Ascending aorta (tissue), 2 donors: Measurements from ENCODE around the gene SHCBP1. TPM values are rescaled to one million over a fixed set of nuclear protein-coding genes. Genes with fewer than 3 reads are reported as not detected.

Experiments
- DNase-seq, 2 donors: peaks; one replicate each; pipeline ENCODE4 v3.0.0-alpha.2; 2019; ENCODE audit warnings: low spot score in 2 of 2
- H3K27ac ChIP-seq, 2 donors: fragments of 200-600 bp; sonication (generic); one replicate each; pipeline ENCODE4 v1.5.1; 2016 to 2017; ENCODE audit warnings: mild to moderate bottlenecking in 1 of 2
- H3K27me3 ChIP-seq: fragments of 200-600 bp; sonication (generic); one replicate; pipeline ENCODE4 v1.5.1; 2017
- H3K36me3 ChIP-seq, 2 donors: fragments of 200-600 bp; sonication (generic); one replicate each; pipeline ENCODE4 v1.5.1; 2016
- H3K4me1 ChIP-seq, 2 donors: fragments of 200-600 bp; sonication (generic); one replicate each; pipeline ENCODE4 v1.5.1; 2016 to 2017; ENCODE audit warnings: mild to moderate bottlenecking in 1 of 2
- H3K4me3 ChIP-seq, 2 donors: fragments of 200-600 bp; sonication (generic); one replicate each; pipeline ENCODE4 v1.5.1; 2016 to 2017; ENCODE audit warnings: mild to moderate bottlenecking in 1 of 2
- H3K9me3 ChIP-seq, 2 donors: fragments of 200-600 bp; sonication (generic); one replicate each; pipeline ENCODE4 v1.5.1; 2016
- CTCF ChIP-seq, 3 experiments: fragments of 200-600 bp in 2 of 3; fragments of 450-650 bp in 1 of 3; sonication (generic) in 2 of 3; IDR thresholded peaks; one replicate each; pipeline ENCODE4 v1.5.1; 2016 to 2019; ENCODE audit warnings: antibody characterized with exemption in 3 of 3, mild to moderate bottlenecking in 1 of 3, moderate library complexity in 1 of 3
- intact Hi-C: fragments of 100-400 bp; cut with DNase I; formaldehyde crosslinking; loops from one replicate; pipeline ENCODE4 v1.15.1; 2023
- total RNA-seq: library from RNA; depleted of rRNA; stranded (reverse); fragments of >200 nt; gene quantifications from one replicate; pipeline ENCODE4 v1.1.0, GENCODE V29; 2016

SHCBP1 gene
- total RNA-seq, 1 donor from 2014 or later = 0.11 TPM

- Histone ChIP-seq H3K9me3 (no peaks in the 10 kb centered on the region), H3K4me3 (peak overlapping the region in 1 of 2 donors; percentile 18), H3K27me3 (no peaks in the 10 kb centered on the region), H3K36me3 (no peaks in the 10 kb centered on the region), H3K4me1 (no peaks in the 10 kb centered on the region), H3K27ac (no peak overlapping the region)
- peak in 1 of 2 donors; percentile 71 for DNase-seq
- no peak for TF ChIP-seq CTCF (IDR thresholded peaks at IDR 0.05)
- intact Hi-C loops = no loop called here
Measured at GRCh38 chr16:46649588-46650253, 28.5 kb upstream of the SHCBP1 start.

- no peaks in the 10 kb centered on the region for H3K9me3 ChIP-seq
- no peaks in the 10 kb centered on the region for H3K36me3 ChIP-seq
- TF ChIP-seq CTCF (IDR thresholded peaks at IDR 0.05) = no peak
- no peaks in the 10 kb centered on the region for H3K4me1 ChIP-seq
- intact Hi-C loops = no loop called here
- no peak overlapping the region for H3K27ac ChIP-seq
- no peak for DNase-seq
- no peak overlapping the region for H3K4me3 ChIP-seq
- H3K27me3 ChIP-seq = no peaks in the 10 kb centered on the region
Measured at GRCh38 chr16:46648656-46649055, 27.5 kb upstream of the SHCBP1 start.

DNA sequence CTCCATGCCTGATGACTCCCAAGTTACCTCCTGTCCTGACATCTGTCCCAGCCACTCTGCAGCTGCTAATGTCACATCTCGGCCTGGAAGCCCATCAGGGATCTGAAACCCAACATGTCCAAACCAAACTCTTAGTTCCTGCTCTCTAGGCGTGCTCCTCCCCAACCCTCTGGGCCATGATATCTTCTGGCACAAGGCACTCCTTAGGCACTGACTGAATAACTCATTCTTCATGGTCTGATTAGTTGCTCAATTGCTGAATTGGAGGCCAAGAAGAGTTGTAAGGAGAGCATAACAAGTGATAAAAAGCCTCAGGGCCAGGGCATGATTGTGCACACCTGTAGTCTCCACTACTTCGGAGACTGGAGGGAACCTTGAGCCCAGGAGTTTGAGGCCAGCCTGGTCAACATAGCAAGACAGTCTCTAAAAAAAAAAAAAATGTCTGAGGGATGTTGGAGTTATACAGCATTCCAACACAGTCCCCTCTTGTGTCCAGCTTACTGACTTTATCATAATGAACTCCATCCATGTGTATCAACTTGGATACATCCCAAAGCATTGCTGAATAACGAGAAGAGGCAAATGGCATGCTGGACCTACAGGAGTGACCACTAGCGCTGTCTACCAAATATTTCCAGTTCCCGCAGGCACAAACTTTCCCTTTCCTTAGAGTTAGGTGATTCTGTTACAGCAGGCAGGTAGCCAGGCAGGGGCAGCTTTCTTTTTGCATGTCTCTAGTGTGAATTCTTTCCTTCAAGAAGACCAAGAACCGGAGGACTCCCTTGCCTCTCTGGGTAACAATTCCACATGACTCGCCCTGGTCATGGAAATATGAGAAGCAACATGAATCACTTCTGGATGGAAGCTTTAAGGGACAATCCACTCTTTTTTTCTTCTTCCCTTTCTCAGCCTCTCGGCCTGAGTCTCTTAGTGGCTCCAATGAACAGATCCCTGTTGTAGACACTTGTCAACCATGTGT, 18.1 kb upstream of the SHCBP1 start:
- intact Hi-C loops = no loop called here
- H3K9me3 ChIP-seq = no peaks in the 10 kb centered on the region
- H3K4me1 ChIP-seq = no peaks in the 10 kb centered on the region
- H3K4me3 ChIP-seq = no peak overlapping the region
- no peaks in the 10 kb centered on the region for H3K27me3 ChIP-seq
- no peak overlapping the region for H3K27ac ChIP-seq
- H3K36me3 ChIP-seq = no peaks in the 10 kb centered on the region
- no peak for TF ChIP-seq CTCF (IDR thresholded peaks at IDR 0.05)
- DNase-seq = no peak

DNA sequence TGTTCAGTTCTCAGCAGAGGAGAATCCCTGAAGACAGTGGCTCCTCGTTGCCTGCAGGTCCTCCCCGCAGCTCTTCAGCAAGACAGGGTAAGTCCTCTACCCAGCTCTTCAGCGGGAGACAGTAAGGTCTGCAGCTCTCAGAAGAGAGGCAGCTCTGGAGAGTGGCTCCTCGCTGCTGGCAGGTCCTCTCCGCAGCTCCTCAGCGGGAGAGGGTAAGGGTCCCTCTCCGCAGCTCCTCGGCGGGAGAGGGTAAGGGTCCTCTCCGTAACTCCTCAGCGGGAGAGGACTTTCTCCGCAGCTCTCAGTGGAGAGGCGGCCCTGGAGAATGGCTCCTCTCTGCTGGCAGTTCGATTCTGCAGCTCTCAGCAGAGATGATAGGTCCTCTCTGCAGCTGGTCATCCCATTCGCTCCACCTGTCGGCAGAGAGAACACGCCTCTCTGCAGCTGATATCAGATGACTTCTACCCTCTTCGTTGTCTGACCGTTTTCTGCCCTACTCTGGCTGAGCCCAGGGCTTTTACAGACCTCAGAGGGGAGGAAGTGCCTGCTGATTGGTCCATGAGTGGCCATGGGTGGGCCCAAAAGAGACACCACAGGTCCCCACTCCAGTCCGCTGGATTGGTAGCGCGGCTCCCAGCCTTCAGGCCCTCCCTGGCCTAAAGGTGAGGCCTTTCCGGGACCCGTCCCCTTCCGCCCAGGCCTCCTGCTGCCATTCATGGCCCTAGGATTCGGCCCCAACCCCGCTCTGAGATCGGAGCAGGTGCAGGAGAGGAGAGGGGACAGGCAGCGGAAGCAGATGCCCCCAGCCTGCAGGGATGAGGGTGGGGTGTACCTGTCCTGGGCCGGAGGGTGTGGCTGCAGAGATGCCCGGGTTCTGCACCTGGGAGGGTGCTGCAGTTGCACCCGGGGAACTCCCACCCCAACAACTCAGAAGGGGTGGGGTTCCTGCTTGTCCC, 11.9 kb upstream of the SHCBP1 start:
- intact Hi-C loops = no loop called here
- no peak for TF ChIP-seq CTCF (IDR thresholded peaks at IDR 0.05)
- H3K4me3 ChIP-seq = no peak overlapping the region
- DNase-seq = no peak
- H3K27me3 ChIP-seq = no peaks in the 10 kb centered on the region
- H3K9me3 ChIP-seq = no peaks in the 10 kb centered on the region
- no peaks in the 10 kb centered on the region for H3K36me3 ChIP-seq
- H3K4me1 ChIP-seq = no peaks in the 10 kb centered on the region
- no peak overlapping the region for H3K27ac ChIP-seq
